KBM-7 (cell line): Measurements from ENCODE around the gene PSME3IP1.
A peak's percentile ranks its signal among the peaks of the same experiment; 100 is the strongest.

ENCODE experiments used
- DNase-seq: peaks from one replicate; pipeline ENCODE4 v3.0.0-alpha.2; 2015
- in situ Hi-C: fragments of 300-500 bp; cut with MboI; formaldehyde crosslinking; loops from 2 replicates; pipeline ENCODE4 v1.14.3; 2020; ENCODE audit warnings: low sequenced_read_pairs, low pct_unique_long_range_greater_than_20kb, mixed read lengths

The PSME3IP1 gene

GRCh38 chr16:57178196-57178595 lies 7.6 kb downstream of the PSME3IP1 start:
- no peak for DNase-seq
- in situ Hi-C loops: no loop called here

GRCh38 chr16:57175896-57176295 lies 9.9 kb downstream of the PSME3IP1 start:
- in situ Hi-C loops: no loop called here
- DNase-seq: no peak

GRCh38 chr16:57172721-57173290 lies 13.0 kb downstream of the PSME3IP1 start:
- in situ Hi-C loops: no loop called here
- no peak for DNase-seq

- no peak for DNase-seq
- in situ Hi-C loops: no loop called here
Observed at GRCh38 chr16:57169327-57169726, 16.5 kb downstream of the PSME3IP1 start.

- peak; percentile 80 for DNase-seq
- in situ Hi-C loops: no loop called here
Observed at GRCh38 chr16:57167953-57168352, 17.9 kb downstream of the PSME3IP1 start.

- in situ Hi-C loops: no loop called here
- no peak for DNase-seq
Observed at GRCh38 chr16:57167538-57167937, 18.3 kb downstream of the PSME3IP1 start.

- in situ Hi-C loops: no loop called here
- DNase-seq: no peak
Observed at GRCh38 chr16:57166951-57167350, 18.9 kb downstream of the PSME3IP1 start.

GRCh38 chr16:57166451-57166850 lies 19.4 kb downstream of the PSME3IP1 start:
- in situ Hi-C loops: no loop called here
- DNase-seq: no peak

- DNase-seq: no peak
- in situ Hi-C loops: no loop called here
Observed at GRCh38 chr16:57165938-57166337, 19.9 kb downstream of the PSME3IP1 start.

- in situ Hi-C loops: no loop called here
- no peak for DNase-seq
Observed at GRCh38 chr16:57165483-57165882, 20.4 kb downstream of the PSME3IP1 start.

- no peak for DNase-seq
- in situ Hi-C loops: no loop called here
Observed at GRCh38 chr16:57163842-57164241, 22.0 kb downstream of the PSME3IP1 start.

- DNase-seq: no peak
- in situ Hi-C loops: no loop called here
Observed at GRCh38 chr16:57159447-57159846, 26.4 kb downstream of the PSME3IP1 start.

GRCh38 chr16:57157533-57157932 lies 28.3 kb downstream of the PSME3IP1 start:
- in situ Hi-C loops: no loop called here
- no peak for DNase-seq

GRCh38 chr16:57156351-57156703 lies 29.5 kb downstream of the PSME3IP1 start:
- in situ Hi-C loops: no loop called here
- no peak for DNase-seq

- DNase-seq: no peak
- in situ Hi-C loops: no loop called here
Observed at GRCh38 chr16:57155702-57156350, 30.0 kb downstream of the PSME3IP1 start.

GRCh38 chr16:57153841-57154240 lies 32.0 kb downstream of the PSME3IP1 start:
- in situ Hi-C loops: no loop called here
- no peak for DNase-seq

- in situ Hi-C loops: no loop called here
- DNase-seq: no peak
Observed at GRCh38 chr16:57152096-57153093, 33.4 kb downstream of the PSME3IP1 start.

GRCh38 chr16:57151369-57151768 lies 34.5 kb downstream of the PSME3IP1 start:
- no peak for DNase-seq
- in situ Hi-C loops: no loop called here

GRCh38 chr16:57150682-57151330 lies 35.0 kb downstream of the PSME3IP1 start:
- in situ Hi-C loops: no loop called here
- DNase-seq: no peak

- in situ Hi-C loops: no loop called here
- DNase-seq: no peak
Observed at GRCh38 chr16:57149391-57149790, 36.4 kb downstream of the PSME3IP1 start.
